ENCODE measurements around the gene TNFRSF25. TPM values are rescaled to one million over a fixed set of nuclear protein-coding genes. Genes with fewer than 3 reads are reported as not detected.
A peak's percentile ranks its signal among the peaks of the same experiment; 100 is the strongest.

Gene TNFRSF25
- polyA plus RNA-seq, 1 of the 3 experiments (the other 2 are of a cell fraction): 20.8 TPM

DNA sequence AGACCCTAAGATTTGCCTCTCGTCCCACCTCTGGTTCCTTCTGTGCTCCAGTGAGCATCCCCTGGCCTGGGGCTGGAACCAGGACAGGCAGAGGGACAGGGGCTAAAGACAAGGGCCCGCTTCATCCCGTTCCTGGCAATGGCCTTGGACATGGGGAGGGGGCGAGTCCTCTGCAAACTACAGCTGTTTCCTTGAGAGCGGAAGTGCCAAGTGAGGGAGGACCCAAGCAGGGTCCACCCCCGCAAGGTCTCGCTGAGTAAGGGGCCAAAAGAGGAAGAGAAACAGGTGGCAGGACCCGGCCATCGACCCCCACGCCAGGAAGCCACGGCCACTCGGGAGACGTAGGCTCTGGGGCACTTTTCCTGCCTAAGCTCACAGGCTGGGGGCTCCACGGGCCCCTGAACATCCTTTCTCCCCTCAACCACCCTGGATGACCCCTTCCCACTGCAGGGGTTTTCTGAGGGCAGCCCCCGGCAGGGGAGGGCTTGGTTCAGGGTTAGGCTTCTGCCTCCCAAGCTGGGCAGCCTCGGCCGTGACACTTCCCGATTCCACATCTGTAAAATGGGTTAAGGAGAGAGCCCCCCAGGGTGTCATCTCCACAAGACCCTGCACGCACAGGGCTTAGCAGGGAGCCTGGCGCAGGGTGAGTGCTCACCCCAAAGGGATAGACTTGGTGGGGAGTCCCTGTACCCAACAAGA lies 43.4 kb upstream of the TNFRSF25 start:
- TF ChIP-seq MEF2A (IDR thresholded peaks at IDR 0.05; ENCODE audit: borderline replicate concordance, low read depth): no peak
- no peak for TF ChIP-seq PBX3 (IDR thresholded peaks at IDR 0.05)
- no peak for TF ChIP-seq GABPA (IDR thresholded peaks at IDR 0.05; ENCODE audit: low read depth)
- TF ChIP-seq YY1 (IDR thresholded peaks at IDR 0.05; ENCODE audit: low read depth): no peak
- no peak for TF ChIP-seq GATA2 (CRISPR knock-in tag; IDR thresholded peaks at IDR 0.05)
- TF ChIP-seq USF1 (IDR thresholded peaks at IDR 0.05; ENCODE audit: borderline replicate concordance, low read depth): no peak
- no peak for TF ChIP-seq RFX5 (IDR thresholded peaks at IDR 0.05; ENCODE audit: low read length)
- no peak for TF ChIP-seq EP300 (IDR thresholded peaks at IDR 0.05; ENCODE audit: borderline replicate concordance in 1 of 2, low read depth in 1 of 2, low read length in 1 of 2)
- TF ChIP-seq TEAD4 (IDR thresholded peaks at IDR 0.05; ENCODE audit: borderline replicate concordance, insufficient read depth): no peak
- TF ChIP-seq POLR2AphosphoS5 (IDR thresholded peaks at IDR 0.05; ENCODE audit: low read depth, low read length): no peak
- TF ChIP-seq TCF12 (IDR thresholded peaks at IDR 0.05): no peak
- TF ChIP-seq NFIC (IDR thresholded peaks at IDR 0.05; ENCODE audit: borderline replicate concordance): no peak
- TF ChIP-seq REST (IDR thresholded peaks at IDR 0.05; ENCODE audit: low read depth, low read length): no peak
- TF ChIP-seq, protein P1, sequence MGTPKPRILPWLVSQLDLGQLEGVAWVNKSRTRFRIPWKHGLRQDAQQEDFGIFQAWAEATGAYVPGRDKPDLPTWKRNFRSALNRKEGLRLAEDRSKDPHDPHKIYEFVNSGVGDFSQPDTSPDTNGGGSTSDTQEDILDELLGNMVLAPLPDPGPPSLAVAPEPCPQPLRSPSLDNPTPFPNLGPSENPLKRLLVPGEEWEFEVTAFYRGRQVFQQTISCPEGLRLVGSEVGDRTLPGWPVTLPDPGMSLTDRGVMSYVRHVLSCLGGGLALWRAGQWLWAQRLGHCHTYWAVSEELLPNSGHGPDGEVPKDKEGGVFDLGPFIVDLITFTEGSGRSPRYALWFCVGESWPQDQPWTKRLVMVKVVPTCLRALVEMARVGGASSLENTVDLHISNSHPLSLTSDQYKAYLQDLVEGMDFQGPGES (IDR thresholded peaks at IDR 0.05; ENCODE audit: low read depth, low read length): no peak
- peaks cover 0 to 92% of the 10 kb centered on the region in 2 experiments; a peak in 2 of 4 replicates for H3K4me1 ChIP-seq (ENCODE audit: control insufficient read depth in 1 of 2, insufficient read depth in 2 of 2, low read depth in 1 of 2, low read length in 1 of 2)
- H3K4me3 ChIP-seq (ENCODE audit: low read depth in 2 of 2, low read length in 1 of 2): no peak overlapping the region
- peak; percentile 23 for DNase-seq
- H2AFZ ChIP-seq (ENCODE audit: low read depth): no peak overlapping the region
- H3K4me2 ChIP-seq: no peak overlapping the region
- H3K27ac ChIP-seq (ENCODE audit: low read depth in 2 of 2, low read length in 1 of 2): peak overlapping the region in 1 of 2 experiments; percentile 93; a peak in 2 of 4 replicates
- H3K27me3 ChIP-seq (ENCODE audit: insufficient read depth): no peaks in the 10 kb centered on the region
- H3K79me2 ChIP-seq (ENCODE audit: insufficient read depth): no peaks in the 10 kb centered on the region
- no peaks in the 10 kb centered on the region for H3K9me2 ChIP-seq
- no peak overlapping the region for H3K9ac ChIP-seq
- WGBS (ENCODE audit: low lambda C conversion rate): 74% methylated on average over 4 of the region's 20 CpGs
- H3K9me3 ChIP-seq: no peaks in the 10 kb centered on the region
- no peaks in the 10 kb centered on the region for H4K20me1 ChIP-seq (ENCODE audit: insufficient read depth)
- ChIA-PET POLR2A (interaction anchor here (1.0 to 1.2 kb wide), 3 partner anchors 8 to 10 kb away, joined by 3 to 5 read pairs (median 4); no protein-coding TSS in a partner anchor), CTCF (interaction anchor here (0.5 to 17.4 kb wide), 5 partner anchors 14 to 72 kb away, joined by 3 to 211 read pairs (median 3); partner anchors contain the start of gene PLEKHG5)
- no peaks in the 10 kb centered on the region for H3K36me3 ChIP-seq (replicated peaks in 1 of 2; ENCODE audit: control insufficient read depth in 1 of 2, insufficient read depth in 2 of 2, low read length in 1 of 2)
- no peaks in the 10 kb centered on the region for H3F3A ChIP-seq (replicated peaks; ENCODE audit: insufficient read depth)
